GM19193 (cell line): ENCODE measurements around the gene EGFR.

ENCODE experiments used
- POLR2A ChIP-seq: IDR thresholded peaks from 4 replicates; pipeline ENCODE4 v1.6.1; 2011; ENCODE audit not compliant: insufficient read depth, insufficient read length; ENCODE audit errors: extremely low read depth

EGFR gene

GRCh38 chr7:55230014-55230413 lies 211.2 kb downstream of the EGFR start:
- no peak for TF ChIP-seq POLR2A

DNA sequence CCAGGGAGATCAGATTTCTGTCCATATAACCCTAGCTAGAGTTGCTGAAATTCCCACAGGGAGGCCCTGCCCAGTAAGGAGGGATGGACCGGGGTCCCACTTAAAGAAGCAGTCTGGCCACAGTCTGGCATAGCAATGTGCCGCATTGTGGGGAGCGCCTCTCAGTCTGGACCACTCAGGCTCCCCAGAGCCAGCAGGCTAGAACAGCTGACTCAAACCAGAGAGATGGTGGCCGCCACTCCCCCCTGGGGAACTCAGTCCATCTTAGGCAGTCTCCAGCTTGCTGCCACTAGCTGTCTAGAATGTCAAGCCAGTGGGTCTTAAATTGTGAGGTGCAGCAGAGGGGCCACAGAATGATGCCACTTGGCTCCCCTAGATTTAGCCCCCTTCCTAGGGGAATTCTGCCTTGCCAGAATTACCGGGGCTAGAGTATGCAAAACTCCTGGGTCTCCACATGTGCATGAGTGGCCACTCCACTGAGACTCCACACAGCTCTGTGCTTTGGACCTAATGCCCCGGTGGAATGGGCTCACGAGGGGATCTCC lies 213.0 kb downstream of the EGFR start:
- no peak for TF ChIP-seq POLR2A

DNA sequence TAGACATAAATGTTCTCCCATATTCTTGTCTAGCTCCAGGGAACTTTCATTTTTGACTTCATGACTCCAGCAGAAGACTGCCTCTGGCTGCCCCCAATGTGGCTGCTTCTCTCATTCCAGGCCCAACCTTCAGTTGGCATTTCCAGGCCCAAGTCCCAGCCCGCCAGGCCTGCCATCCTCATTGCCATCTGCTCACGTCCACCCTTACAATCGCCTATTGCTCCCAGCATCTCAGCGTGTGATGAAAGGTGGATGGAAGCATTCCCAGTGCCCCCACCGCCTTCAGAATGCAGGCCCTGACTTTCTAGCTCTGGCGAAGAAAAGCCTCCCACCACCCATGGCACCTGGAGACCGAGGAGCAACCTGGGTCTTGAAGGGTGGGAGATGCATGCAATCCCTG lies 214.2 kb downstream of the EGFR start:
- TF ChIP-seq POLR2A, result no peak

DNA sequence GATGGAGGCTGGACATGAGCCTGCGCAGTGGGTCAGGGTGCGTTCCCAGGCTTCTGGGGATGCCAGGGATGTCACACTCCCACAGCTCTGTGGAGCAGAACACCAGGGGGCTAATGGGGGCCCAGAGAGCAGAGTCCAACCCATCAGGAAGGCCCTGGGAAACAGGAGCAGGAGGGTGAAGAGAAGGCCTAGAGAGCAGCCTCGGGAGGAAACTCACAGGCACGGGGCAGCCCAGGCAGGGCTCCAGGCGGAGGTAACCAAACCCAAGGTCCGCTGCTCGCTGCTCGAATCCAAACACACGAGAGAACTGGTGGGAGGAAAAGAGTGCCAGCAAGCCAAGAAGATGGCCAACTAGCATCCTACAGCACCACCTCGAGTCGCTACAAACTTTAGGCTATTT lies 215.6 kb downstream of the EGFR start:
- TF ChIP-seq POLR2A, result no peak

GRCh38 chr7:55235115-55235514 lies 216.3 kb downstream of the EGFR start:
- no peak for TF ChIP-seq POLR2A

- no peak for TF ChIP-seq POLR2A
These were observed 217.0 kb downstream of the EGFR start for GRCh38 chr7:55235801-55236200.

DNA sequence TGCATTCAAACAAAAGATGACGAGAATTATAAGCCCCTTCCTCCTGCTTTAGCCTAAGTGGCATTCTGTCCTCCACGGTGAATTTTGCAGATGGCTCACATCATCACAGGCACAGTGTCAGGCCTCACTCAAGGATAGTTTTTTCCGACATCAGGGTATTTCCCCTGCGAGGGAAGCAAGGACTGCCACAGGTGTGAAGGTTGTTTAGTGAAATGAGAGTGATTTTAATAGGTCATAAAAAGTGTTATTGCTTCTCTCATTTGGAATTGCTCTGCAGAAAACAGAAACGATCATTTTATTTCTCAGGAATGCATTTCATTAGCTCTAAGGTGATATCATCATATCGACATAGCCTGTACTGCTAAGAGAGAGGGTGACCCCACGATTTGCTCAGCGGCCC lies 217.7 kb downstream of the EGFR start:
- TF ChIP-seq POLR2A, result no peak

GRCh38 chr7:55237156-55237893 lies 218.5 kb downstream of the EGFR start:
- no peak for TF ChIP-seq POLR2A

- no peak for TF ChIP-seq POLR2A
These were observed 220.6 kb downstream of the EGFR start for GRCh38 chr7:55239406-55239805.

- TF ChIP-seq POLR2A, result no peak
These were observed 221.8 kb downstream of the EGFR start for GRCh38 chr7:55240418-55241142.

DNA sequence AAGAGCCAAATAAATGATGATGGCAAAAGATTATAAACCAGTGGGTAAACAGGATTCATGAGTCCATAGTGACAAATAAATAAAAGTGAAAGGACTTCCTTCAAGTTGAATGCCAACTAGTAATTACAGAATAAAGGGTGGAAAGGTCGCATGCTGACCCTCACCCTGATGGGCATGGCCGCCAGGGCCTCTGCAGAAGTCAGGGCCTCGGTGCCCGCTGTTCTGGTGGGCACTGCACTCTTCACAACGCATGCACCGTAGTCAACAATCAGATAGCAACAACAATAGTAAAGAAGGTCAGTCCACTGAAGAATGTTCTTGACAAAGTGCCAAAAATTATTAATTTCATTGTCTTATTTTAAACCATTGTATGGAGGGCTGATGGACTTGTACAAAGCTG lies 223.1 kb downstream of the EGFR start:
- no peak for TF ChIP-seq POLR2A

GRCh38 chr7:55242613-55243012 lies 223.8 kb downstream of the EGFR start:
- TF ChIP-seq POLR2A, result no peak

DNA sequence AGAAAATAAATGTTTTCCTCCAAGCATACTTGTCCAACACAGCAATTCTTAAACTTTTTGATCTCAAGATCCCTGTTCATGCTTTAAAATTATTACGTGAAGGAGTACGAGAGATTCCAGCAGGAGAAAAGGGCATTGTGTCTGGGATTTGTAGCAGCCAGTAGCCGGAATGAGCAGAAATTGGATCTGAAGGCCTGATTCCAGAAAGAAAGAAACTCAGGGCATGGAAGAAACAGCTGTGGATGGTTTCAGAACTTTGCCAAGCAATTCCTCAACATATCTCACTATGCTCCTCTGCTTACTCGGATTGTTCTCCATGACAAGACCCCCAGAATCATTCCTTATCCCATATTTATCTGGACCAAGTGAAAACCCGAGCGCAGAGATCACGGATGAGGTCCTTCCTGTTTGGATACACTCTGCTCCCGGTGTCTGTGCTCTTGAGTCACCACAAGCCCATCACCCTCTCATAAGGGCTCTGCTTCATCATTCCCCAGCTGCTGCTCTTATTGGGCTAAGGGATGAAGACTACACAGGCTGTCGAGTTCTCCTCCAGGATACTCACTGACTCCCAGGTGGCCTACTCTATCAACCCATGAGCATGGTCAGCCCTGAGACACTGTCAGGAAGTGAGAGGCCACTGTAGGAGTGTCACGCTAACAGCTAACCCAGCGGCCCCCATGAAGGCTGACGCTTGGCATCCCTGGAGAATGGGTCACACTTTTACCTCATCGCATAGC lies 225.4 kb downstream of the EGFR start:
- TF ChIP-seq POLR2A, result no peak

- no peak for TF ChIP-seq POLR2A
These were observed 226.5 kb downstream of the EGFR start for GRCh38 chr7:55245271-55245723.

GRCh38 chr7:55246171-55246570 lies 227.4 kb downstream of the EGFR start:
- no peak for TF ChIP-seq POLR2A
